Measurements from ENCODE around the gene COX6B1.
"Not testable (repeated sequence)": the region's sequence is repeated elsewhere in the genome, so short reads cannot be mapped to it uniquely, and the experiment has no call there.

Gene COX6B1

DNA sequence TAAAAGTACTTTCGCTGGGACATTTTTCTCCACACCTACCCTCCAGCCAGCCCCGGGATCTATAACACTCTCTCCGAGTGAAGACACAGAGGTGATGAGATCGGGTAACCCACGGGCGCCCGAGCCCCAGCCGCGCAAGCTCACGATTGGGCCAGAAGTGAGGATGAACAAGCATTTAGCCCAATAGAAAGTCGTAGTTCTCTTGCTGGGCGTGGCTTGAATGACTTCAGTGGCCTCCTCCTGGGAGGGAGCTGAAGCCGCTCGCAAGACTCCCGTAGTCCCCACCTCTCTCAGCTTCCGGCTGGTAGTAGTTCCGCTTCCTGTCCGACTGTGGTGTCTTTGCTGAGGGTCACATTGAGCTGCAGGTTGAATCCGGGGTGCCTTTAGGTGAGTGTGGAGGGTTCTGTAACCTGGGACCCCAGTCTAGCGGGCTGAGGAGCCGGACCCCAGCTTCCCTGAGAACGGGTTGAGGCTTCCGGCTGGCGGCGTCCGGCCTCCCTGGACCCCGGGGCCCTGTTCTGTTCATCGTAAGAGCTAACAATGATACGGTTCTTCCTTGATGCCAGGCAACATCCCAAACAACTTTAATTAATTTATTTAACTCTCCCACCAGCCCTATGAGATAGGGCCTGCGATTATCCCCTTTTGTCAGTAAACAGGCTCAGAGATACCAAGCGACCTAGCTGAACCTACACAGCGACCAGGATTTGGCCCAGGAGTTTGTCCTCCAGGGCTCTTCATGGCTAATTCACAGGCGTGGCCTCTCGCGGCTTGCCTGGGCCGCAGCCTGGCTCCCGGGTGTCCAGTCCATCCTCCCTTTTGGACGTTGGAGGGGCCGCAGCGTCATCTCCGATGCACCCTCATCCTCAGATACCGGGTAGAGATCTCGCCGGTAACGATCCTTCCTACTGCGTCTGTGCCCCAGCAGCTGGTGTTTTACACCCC is at the start of gene COX6B1:
TSS of gene COX6B1 (plus strand) at position 307 of the 945 bp plus-strand sequence. CDS start 2,921 bp downstream, outside the sequence.
- peak; percentile 70 to 94 for DNase-seq (ENCODE audit: low read depth in 1 of 2, low spot score in 1 of 2)

- no peak for DNase-seq (ENCODE audit: low read depth in 1 of 2, low spot score in 1 of 2)
Observed at GRCh38 chr19:35601971-35602370, 46.2 kb upstream of the COX6B1 start.

DNA sequence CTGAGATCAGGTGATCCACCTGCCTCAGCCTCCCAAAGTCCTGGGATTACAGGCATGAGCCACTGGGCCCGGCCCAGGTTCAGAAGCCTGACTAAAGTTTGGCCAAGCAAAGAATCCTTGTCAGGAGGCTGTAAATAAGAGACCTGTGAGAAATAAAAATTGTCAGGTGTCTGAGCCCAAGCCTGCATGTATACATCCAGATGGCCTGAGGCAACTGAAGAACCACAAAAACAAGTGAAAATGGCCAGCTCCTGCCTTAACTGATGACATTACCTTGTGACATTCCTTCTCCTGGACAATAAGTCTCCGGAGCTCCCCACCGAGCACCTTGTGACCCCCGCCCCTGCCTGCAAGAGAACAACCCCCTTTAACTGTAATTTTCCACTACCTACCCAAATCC is 43.7 kb upstream of the COX6B1 start:
- DNase-seq (ENCODE audit: low read depth in 1 of 2, low spot score in 1 of 2), result not testable (repeated sequence)

DNA sequence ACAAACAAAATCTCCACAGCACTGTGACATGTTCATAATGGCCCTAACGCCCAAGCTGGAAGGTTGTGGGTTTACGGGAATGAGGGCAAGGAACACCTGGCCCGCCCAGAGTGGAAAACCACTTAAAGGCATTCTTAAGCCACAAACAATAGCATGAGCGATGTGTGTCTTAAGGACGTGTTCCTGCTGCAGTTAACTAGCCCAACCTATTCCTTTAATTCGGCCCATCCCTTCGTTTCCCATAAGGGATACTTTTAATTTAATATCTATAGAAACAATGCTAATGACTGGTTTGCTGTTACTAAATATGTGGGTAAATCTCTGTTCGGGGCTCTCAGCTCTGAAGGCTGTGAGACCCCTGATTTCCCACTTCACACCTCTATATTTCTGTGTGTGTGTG is 41.0 kb upstream of the COX6B1 start:
- not testable (repeated sequence) for DNase-seq (ENCODE audit: low read depth in 1 of 2, low spot score in 1 of 2)

- DNase-seq (ENCODE audit: low read depth in 1 of 2, low spot score in 1 of 2), result no peak
Observed at GRCh38 chr19:35607661-35608060, 40.5 kb upstream of the COX6B1 start.

GRCh38 chr19:35608251-35608650 is 39.9 kb upstream of the COX6B1 start:
- DNase-seq (ENCODE audit: low read depth in 1 of 2, low spot score in 1 of 2), result no peak

GRCh38 chr19:35609851-35610353 is 38.2 kb upstream of the COX6B1 start:
- DNase-seq (ENCODE audit: low read depth in 1 of 2, low spot score in 1 of 2), result no peak

DNA sequence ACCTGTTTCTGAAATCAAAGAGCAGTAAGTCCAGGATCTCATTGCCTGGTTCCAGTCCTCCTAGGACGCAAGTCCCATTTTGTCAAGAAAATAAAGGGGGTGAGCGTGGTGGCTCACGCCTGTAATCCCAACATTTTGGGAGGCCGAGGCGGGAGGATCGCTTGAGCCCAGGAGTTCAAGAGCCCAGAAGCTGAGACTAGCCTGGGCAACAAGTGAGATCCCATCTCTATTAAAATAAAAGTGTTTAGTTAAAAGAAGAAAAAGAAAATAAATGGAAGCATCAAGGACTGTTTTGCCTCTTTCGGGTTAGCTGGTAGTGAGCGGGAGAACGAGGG is 35.9 kb upstream of the COX6B1 start:
- no peak for DNase-seq (ENCODE audit: low read depth in 1 of 2, low spot score in 1 of 2)

GRCh38 chr19:35612559-35613321 is 35.4 kb upstream of the COX6B1 start, which contains the start of gene HAUS5:
Gene HAUS5, plus strand, starts transcription at chr19:35612735. Its CDS starts 60 bp downstream, at chr19:35612795.
- peak; percentile 94 to 96 for DNase-seq (ENCODE audit: low read depth in 1 of 2, low spot score in 1 of 2)

DNA sequence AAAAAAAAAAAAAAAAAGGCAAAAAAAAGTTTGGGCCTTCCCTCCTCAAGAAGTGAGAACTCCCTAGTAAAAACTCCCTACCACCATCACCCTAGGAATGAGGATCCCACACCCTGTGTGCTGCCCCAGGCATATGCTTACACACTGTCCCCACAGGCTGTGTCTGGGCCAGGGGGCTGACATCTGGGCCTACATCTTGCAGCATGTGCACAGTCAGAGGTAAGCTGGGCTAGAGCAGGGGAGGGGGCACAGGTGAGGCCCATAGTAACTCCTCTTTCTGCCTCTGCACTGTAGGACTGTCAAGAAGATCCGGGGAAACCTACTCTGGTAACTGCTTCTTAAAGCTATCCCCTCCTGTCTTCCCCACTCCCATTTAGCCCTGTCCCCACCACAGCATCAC is 34.5 kb upstream of the COX6B1 start:
- no peak for DNase-seq (ENCODE audit: low read depth in 1 of 2, low spot score in 1 of 2)

DNA sequence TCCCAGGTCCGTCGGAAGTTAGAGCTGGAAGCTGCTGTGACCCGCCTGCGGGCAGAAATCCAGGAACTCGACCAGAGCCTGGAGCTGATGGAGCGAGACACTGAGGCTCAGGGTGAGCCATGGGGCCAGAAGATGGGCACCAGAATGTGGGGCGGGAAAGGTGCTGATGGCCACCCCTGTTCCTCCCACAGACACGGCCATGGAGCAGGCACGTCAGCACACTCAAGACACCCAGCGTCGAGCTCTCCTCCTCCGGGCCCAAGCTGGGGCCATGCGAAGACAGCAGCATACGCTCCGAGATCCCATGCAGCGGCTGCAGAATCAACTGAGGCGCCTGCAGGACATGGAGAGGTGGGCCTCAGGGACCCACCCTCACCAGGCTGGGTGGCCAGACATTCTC is 33.1 kb upstream of the COX6B1 start:
- no peak for DNase-seq (ENCODE audit: low read depth in 1 of 2, low spot score in 1 of 2)

DNA sequence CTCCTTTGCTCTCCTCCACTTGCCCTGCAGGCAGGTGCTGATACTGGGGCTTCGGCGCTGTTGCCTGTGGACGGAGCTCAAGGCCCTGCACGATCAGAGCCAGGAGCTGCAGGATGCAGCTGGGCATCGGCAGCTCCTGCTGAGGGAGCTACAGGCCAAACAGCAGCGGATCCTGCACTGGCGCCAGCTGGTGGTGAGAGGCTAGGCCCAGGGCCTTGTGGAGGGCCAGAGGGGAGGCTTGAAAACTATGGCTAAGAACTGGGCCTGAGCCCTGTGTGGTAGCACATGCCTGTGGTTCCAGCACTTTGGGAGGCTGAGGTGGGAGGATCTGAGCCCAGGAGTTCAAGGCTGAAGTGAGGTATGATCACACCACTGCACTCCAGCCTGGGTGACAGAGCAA is 29.3 kb upstream of the COX6B1 start:
- no peak for DNase-seq (ENCODE audit: low read depth in 1 of 2, low spot score in 1 of 2)

GRCh38 chr19:35619290-35619923 is 28.7 kb upstream of the COX6B1 start:
- DNase-seq (ENCODE audit: low read depth in 1 of 2, low spot score in 1 of 2), result no peak

DNA sequence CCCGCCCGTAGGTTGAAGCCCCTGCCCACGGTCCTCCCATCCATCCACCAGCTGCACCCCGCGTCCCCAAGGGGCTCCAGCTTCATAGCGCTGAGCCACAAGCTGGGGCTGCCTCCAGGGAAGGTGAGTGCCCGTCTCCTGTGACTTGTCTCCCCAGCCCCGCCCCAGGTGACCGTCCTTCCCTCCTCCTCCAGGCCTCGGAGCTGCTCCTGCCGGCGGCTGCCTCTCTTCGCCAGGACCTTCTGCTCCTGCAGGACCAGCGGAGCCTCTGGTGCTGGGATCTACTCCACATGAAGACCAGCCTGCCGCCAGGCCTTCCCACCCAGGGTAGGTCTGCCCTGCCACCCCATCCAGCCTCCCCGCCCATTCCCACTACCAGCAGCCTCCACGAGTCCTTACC is 28.1 kb upstream of the COX6B1 start:
- no peak for DNase-seq (ENCODE audit: low read depth in 1 of 2, low spot score in 1 of 2)

DNA sequence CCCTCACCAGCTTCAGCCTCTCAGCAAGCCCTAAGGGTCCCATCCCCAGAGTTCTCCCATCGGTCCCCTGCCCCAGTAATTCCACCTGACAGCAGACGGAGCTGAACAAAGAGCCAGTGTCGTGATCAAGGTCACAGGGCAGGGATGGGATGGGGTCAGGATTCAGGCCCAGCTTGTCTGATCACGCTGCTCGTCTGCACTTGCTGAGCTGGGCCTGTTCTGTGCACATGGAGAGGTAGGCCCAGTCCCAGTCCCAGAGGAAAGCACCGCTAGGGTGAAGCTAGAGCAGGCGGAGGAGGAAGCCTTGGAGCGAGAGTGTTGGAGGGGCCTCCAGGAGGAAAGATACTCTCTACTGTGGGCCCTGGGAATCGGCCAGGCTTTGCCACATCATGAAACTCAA is 26.4 kb upstream of the COX6B1 start:
- DNase-seq (ENCODE audit: low read depth in 1 of 2, low spot score in 1 of 2), result no peak

DNA sequence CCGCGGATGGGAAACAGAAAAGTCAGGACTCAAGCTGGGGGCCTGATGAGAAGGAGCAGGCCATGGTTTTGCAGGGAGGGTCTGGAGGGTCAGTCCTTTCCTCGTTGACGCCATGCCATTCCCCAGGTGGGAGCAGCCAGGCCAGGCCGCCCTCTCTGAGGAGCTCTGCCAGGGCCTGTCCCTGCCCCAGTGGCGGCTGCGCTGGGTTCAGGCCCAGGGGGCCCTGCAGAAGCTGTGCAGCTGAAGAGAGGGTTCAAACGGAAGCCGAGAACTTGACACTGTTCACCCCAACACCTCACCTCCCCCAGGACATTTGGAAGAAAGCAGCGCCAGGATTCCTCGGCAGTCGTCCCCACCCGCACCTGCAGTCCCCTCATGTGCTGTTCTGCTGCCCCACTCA is 25.4 kb upstream of the COX6B1 start:
- DNase-seq (ENCODE audit: low read depth in 1 of 2, low spot score in 1 of 2), result no peak

- no peak for DNase-seq (ENCODE audit: low read depth in 1 of 2, low spot score in 1 of 2)
Observed at GRCh38 chr19:35623327-35624010, 24.7 kb upstream of the COX6B1 start.

GRCh38 chr19:35628264-35628564 is 19.9 kb upstream of the COX6B1 start:
- DNase-seq (ENCODE audit: low read depth in 1 of 2, low spot score in 1 of 2), result no peak

GRCh38 chr19:35628565-35629331 is 19.4 kb upstream of the COX6B1 start, which contains the start of gene RBM42:
Gene RBM42, plus strand, starts transcription at chr19:35629036. Its CDS starts 118 bp downstream, at chr19:35629154.
- DNase-seq (ENCODE audit: low read depth in 1 of 2, low spot score in 1 of 2), result peak; percentile 96 to 97

- no peak for DNase-seq (ENCODE audit: low read depth in 1 of 2, low spot score in 1 of 2)
Observed at GRCh38 chr19:35629332-35629633, 18.8 kb upstream of the COX6B1 start.
